Glutamatergic neuron (in vitro differentiated cells): ENCODE data around the gene ADCY2. TPM values are rescaled to one million over a fixed set of nuclear protein-coding genes. Genes with fewer than 3 reads are reported as not detected.

Experiments used
- DNase-seq: peaks from one replicate; pipeline ENCODE4 v3.0.0; 2022
- H3K27ac Mint-ChIP-seq: one replicate; pipeline ENCODE4 v1.8.0; 2020; ENCODE audit warnings: mild to moderate bottlenecking, mixed read lengths, inconsistent platforms; ENCODE audit not compliant: unreplicated experiment
- H3K27me3 Mint-ChIP-seq: one replicate; pipeline ENCODE4 v1.8.0; 2020; ENCODE audit warnings: mild to moderate bottlenecking, moderate library complexity, mixed read lengths, inconsistent platforms; ENCODE audit not compliant: unreplicated experiment
- H3K36me3 Mint-ChIP-seq: one replicate; pipeline ENCODE4 v1.8.0; 2020; ENCODE audit warnings: mild to moderate bottlenecking, mixed read lengths, inconsistent platforms; ENCODE audit not compliant: unreplicated experiment
- H3K4me1 Mint-ChIP-seq: one replicate; pipeline ENCODE4 v1.8.0; 2020; ENCODE audit warnings: mild to moderate bottlenecking, low read depth, mixed read lengths, inconsistent platforms; ENCODE audit not compliant: unreplicated experiment
- H3K4me3 Mint-ChIP-seq: one replicate; pipeline ENCODE4 v1.8.0; 2020; ENCODE audit warnings: mild to moderate bottlenecking, mixed read lengths, inconsistent platforms; ENCODE audit not compliant: unreplicated experiment
- H3K9me3 Mint-ChIP-seq: one replicate; pipeline ENCODE4 v1.8.0; 2020; ENCODE audit warnings: mild to moderate bottlenecking, moderate library complexity, mixed read lengths, inconsistent platforms; ENCODE audit not compliant: unreplicated experiment
- total RNA-seq: library from RNA; stranded (reverse); fragmentation: NEBNext Ultra II Directional; extraction: Animal tissue kit (Norgen Biotek cat#: 25700); gene quantifications from one replicate; pipeline ENCODE4 v1.2.1, GENCODE V29; 2021; ENCODE audit not compliant: unreplicated experiment
- TF ChIP-seq, protein P1 (sequence below): fragments of 200-600 bp; sonication (generic); IDR thresholded peaks from one replicate; pipeline ENCODE4 v1.5.0; 2021; ENCODE audit not compliant: partially characterized antibody, unreplicated experiment

The ADCY2 gene
- total RNA-seq, 1 donor from 2014 or later, result 3.8 TPM

- H3K36me3 Mint-ChIP-seq, result no peaks in the 10 kb centered on the region
- H3K27ac Mint-ChIP-seq, result no peak overlapping the region
Observed at GRCh38 chr5:7824995-7825394, 429.1 kb downstream of the ADCY2 start.

GRCh38 chr5:7825630-7826029, 429.7 kb downstream of the ADCY2 start:
- Mint-ChIP-seq H3K27me3 (no peaks in the 10 kb centered on the region), H3K4me1 (no peaks in the 10 kb centered on the region), H3K9me3 (no peaks in the 10 kb centered on the region), H3K4me3 (no peak overlapping the region), H3K36me3 (no peaks in the 10 kb centered on the region), H3K27ac (no peak overlapping the region)
- no peak for DNase-seq
- TF ChIP-seq, protein P1, sequence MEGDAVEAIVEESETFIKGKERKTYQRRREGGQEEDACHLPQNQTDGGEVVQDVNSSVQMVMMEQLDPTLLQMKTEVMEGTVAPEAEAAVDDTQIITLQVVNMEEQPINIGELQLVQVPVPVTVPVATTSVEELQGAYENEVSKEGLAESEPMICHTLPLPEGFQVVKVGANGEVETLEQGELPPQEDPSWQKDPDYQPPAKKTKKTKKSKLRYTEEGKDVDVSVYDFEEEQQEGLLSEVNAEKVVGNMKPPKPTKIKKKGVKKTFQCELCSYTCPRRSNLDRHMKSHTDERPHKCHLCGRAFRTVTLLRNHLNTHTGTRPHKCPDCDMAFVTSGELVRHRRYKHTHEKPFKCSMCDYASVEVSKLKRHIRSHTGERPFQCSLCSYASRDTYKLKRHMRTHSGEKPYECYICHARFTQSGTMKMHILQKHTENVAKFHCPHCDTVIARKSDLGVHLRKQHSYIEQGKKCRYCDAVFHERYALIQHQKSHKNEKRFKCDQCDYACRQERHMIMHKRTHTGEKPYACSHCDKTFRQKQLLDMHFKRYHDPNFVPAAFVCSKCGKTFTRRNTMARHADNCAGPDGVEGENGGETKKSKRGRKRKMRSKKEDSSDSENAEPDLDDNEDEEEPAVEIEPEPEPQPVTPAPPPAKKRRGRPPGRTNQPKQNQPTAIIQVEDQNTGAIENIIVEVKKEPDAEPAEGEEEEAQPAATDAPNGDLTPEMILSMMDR, result no peak

More at GRCh38 chr5:7824995-7825394, 429.1 kb downstream of the ADCY2 start:
- H3K27me3 Mint-ChIP-seq, result no peaks in the 10 kb centered on the region
- no peaks in the 10 kb centered on the region for H3K9me3 Mint-ChIP-seq
- no peak for DNase-seq
- TF ChIP-seq, protein P1, result no peak
- H3K4me3 Mint-ChIP-seq, result peak overlapping the region; percentile 14
- H3K4me1 Mint-ChIP-seq, result no peaks in the 10 kb centered on the region

GRCh38 chr5:7827610-7828009, 431.7 kb downstream of the ADCY2 start:
- TF ChIP-seq, protein P1, result no peak
- Mint-ChIP-seq H3K27ac (no peak overlapping the region), H3K4me3 (no peak overlapping the region), H3K36me3 (no peaks in the 10 kb centered on the region), H3K27me3 (no peaks in the 10 kb centered on the region), H3K9me3 (no peaks in the 10 kb centered on the region), H3K4me1 (no peaks in the 10 kb centered on the region)
- no peak for DNase-seq

DNA sequence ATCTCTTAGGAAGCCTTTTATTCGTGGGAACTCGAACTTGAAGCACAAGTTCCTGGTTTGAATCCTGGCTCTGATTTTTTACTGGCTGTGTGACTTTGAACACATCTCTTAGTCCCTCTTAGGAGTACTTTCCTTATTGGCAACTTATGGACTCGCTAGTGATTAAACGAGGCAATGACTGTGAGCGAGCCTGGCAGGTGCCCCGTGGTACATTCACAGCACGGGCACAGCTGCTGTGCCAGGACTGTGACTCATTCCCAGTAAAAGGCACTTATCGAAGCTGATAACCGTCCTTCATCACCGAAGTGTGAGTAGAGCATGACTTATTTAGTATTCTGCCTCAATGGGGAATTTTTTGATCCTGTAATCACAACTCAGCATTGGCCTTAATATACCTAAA, 432.3 kb downstream of the ADCY2 start:
- TF ChIP-seq, protein P1, result no peak
- no peaks in the 10 kb centered on the region for H3K27me3 Mint-ChIP-seq
- no peak overlapping the region for H3K4me3 Mint-ChIP-seq
- H3K36me3 Mint-ChIP-seq, result no peaks in the 10 kb centered on the region
- H3K4me1 Mint-ChIP-seq, result no peaks in the 10 kb centered on the region
- no peak overlapping the region for H3K27ac Mint-ChIP-seq
- DNase-seq, result no peak
- no peaks in the 10 kb centered on the region for H3K9me3 Mint-ChIP-seq

GRCh38 chr5:7834982-7835381, 439.0 kb downstream of the ADCY2 start:
- H3K27ac Mint-ChIP-seq, result no peak overlapping the region
- H3K27me3 Mint-ChIP-seq, result no peaks in the 10 kb centered on the region
- TF ChIP-seq, protein P1, result no peak
- no peaks in the 10 kb centered on the region for H3K36me3 Mint-ChIP-seq
- no peaks in the 10 kb centered on the region for H3K4me1 Mint-ChIP-seq
- no peaks in the 10 kb centered on the region for H3K9me3 Mint-ChIP-seq
- no peak overlapping the region for H3K4me3 Mint-ChIP-seq
- no peak for DNase-seq
